ENCODE data around the gene TSPAN15. TPM values are rescaled to one million over a fixed set of nuclear protein-coding genes. Genes with fewer than 3 reads are reported as not detected.

The TSPAN15 gene
- total RNA-seq, 4 donors from 2014 or later, result 97.7 to 152 (median 148) TPM

DNA sequence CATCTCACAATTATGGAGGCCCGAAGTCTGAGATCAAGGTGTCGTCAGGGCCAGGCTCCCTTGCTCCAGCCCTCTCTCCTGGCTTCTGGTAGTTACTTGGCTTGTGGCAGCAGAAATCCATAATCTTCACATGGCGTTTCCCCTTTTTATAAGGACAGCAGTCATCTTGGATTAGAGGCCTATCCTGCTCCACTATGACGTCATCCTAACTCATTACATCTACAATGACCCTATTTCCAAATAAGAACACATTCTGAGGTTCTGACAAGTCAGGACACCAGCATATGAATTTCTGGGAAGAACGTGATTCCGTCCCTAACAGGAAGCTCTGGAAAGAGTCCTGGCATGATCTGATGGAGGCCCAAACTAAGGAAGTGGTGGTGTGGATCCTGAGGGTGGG is 86.2 kb downstream of the TSPAN15 start:
- WGBS, 2 donors (ENCODE audit: low coverage in 1 of 2), result 91 to 92% methylated on average over 3 to 6 of the region's 6 CpGs
- in situ Hi-C loops (cut with MboI; ENCODE audit: low pct_ligation_motif_present in 1 of 4, low pct_unique_long_range_greater_than_20kb in 1 of 4, low sequenced_read_pairs in 3 of 4) (no loop called here), intact Hi-C loops (cut with DNase I; ENCODE audit: low total_unique reads) (no loop called here)
- H3K9me3 ChIP-seq, result peaks cover 0 to 7% of the 10 kb centered on the region in 2 donors
- no peaks in the 10 kb centered on the region for H3K4me1 ChIP-seq
- TF ChIP-seq POLR2AphosphoS5 (IDR thresholded peaks at IDR 0.05), result no peak
- TF ChIP-seq POLR2A (IDR thresholded peaks at IDR 0.05), result no peak
- no peak for TF ChIP-seq EP300 (IDR thresholded peaks at IDR 0.05; ENCODE audit: low read depth)
- H3K4me3 ChIP-seq, result no peak overlapping the region
- H3K27ac ChIP-seq, result no peak overlapping the region
- H3K36me3 ChIP-seq, result no peaks in the 10 kb centered on the region
- H3K27me3 ChIP-seq, result no peaks in the 10 kb centered on the region
- DNase-seq, result no peak

DNA sequence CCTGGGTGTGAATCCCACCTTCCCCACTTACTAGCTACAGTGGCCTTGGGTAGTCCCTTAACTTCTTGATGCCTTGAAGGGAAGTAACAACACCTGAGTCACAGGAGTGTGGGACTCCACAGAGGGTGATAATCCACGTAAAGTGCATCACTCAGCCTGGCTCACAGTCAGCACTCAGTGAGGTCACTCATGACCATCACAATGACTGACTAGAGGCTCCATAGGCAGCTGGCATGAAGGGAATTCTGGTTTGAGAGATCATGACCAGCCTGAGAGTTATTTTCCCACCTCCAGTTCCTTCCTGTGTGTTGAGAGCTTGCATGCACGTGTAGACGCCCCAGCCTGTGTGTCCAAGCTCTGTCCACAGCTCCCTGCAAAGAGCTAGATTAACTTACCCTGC is 87.2 kb downstream of the TSPAN15 start:
- no peak for DNase-seq
- H3K9me3 ChIP-seq, result peaks cover 0 to 7% of the 10 kb centered on the region in 2 donors
- 88% methylated on average over 3 of the region's 3 CpGs; no CpG with 5 or more reads in 1 of the 2 donors for WGBS, 2 donors (ENCODE audit: low coverage in 1 of 2)
- H3K4me1 ChIP-seq, result no peaks in the 10 kb centered on the region
- no peaks in the 10 kb centered on the region for H3K36me3 ChIP-seq
- H3K27me3 ChIP-seq, result no peaks in the 10 kb centered on the region
- H3K4me3 ChIP-seq, result no peak overlapping the region
- no peak overlapping the region for H3K27ac ChIP-seq
- in situ Hi-C loops (cut with MboI; ENCODE audit: low pct_ligation_motif_present in 1 of 4, low pct_unique_long_range_greater_than_20kb in 1 of 4, low sequenced_read_pairs in 3 of 4) (no loop called here), intact Hi-C loops (cut with DNase I; ENCODE audit: low total_unique reads) (no loop called here)
- TF ChIP-seq POLR2AphosphoS5 (IDR thresholded peaks at IDR 0.05) (no peak), EP300 (IDR thresholded peaks at IDR 0.05; ENCODE audit: low read depth) (no peak), POLR2A (IDR thresholded peaks at IDR 0.05) (no peak)
- TF ChIP-seq, protein P1, sequence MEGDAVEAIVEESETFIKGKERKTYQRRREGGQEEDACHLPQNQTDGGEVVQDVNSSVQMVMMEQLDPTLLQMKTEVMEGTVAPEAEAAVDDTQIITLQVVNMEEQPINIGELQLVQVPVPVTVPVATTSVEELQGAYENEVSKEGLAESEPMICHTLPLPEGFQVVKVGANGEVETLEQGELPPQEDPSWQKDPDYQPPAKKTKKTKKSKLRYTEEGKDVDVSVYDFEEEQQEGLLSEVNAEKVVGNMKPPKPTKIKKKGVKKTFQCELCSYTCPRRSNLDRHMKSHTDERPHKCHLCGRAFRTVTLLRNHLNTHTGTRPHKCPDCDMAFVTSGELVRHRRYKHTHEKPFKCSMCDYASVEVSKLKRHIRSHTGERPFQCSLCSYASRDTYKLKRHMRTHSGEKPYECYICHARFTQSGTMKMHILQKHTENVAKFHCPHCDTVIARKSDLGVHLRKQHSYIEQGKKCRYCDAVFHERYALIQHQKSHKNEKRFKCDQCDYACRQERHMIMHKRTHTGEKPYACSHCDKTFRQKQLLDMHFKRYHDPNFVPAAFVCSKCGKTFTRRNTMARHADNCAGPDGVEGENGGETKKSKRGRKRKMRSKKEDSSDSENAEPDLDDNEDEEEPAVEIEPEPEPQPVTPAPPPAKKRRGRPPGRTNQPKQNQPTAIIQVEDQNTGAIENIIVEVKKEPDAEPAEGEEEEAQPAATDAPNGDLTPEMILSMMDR (IDR thresholded peaks at IDR 0.05), result no peak

GRCh38 chr10:69541463-69541862 is 90.2 kb downstream of the TSPAN15 start:
- no peak for TF ChIP-seq EP300 (IDR thresholded peaks at IDR 0.05; ENCODE audit: low read depth)
- TF ChIP-seq, protein P1 (IDR thresholded peaks at IDR 0.05), result no peak
- TF ChIP-seq POLR2AphosphoS5 (IDR thresholded peaks at IDR 0.05), result no peak
- TF ChIP-seq POLR2A (IDR thresholded peaks at IDR 0.05), result no peak
- WGBS, 2 donors (ENCODE audit: low coverage in 1 of 2), result 50% methylated on average over 2 of the region's 2 CpGs; no CpG with 5 or more reads in 1 of the 2 donors
- no peak for DNase-seq
- Histone ChIP-seq H3K27ac (no peak overlapping the region), H3K36me3 (no peaks in the 10 kb centered on the region), H3K9me3 (peaks cover 0 to 7% of the 10 kb centered on the region in 2 donors), H3K27me3 (no peaks in the 10 kb centered on the region), H3K4me3 (no peak overlapping the region), H3K4me1 (no peaks in the 10 kb centered on the region)
- intact Hi-C loops (cut with DNase I; ENCODE audit: low total_unique reads) (no loop called here), in situ Hi-C loops (cut with MboI; ENCODE audit: low pct_ligation_motif_present in 1 of 4, low pct_unique_long_range_greater_than_20kb in 1 of 4, low sequenced_read_pairs in 3 of 4) (no loop called here)

- intact Hi-C loops (cut with DNase I; ENCODE audit: low total_unique reads) (no loop called here), in situ Hi-C loops (cut with MboI; ENCODE audit: low pct_ligation_motif_present in 1 of 4, low pct_unique_long_range_greater_than_20kb in 1 of 4, low sequenced_read_pairs in 3 of 4) (no loop called here)
- no peaks in the 10 kb centered on the region for H3K36me3 ChIP-seq
- DNase-seq, result no peak
- peaks cover 20 to 23% of the 10 kb centered on the region in 2 donors for H3K9me3 ChIP-seq
- TF ChIP-seq POLR2A (IDR thresholded peaks at IDR 0.05) (no peak), EP300 (IDR thresholded peaks at IDR 0.05; ENCODE audit: low read depth) (no peak)
- TF ChIP-seq, protein P1 (IDR thresholded peaks at IDR 0.05), result no peak
- peaks cover 11% of the 10 kb centered on the region for H3K27me3 ChIP-seq
- H3K4me3 ChIP-seq, result no peak overlapping the region
- H3K27ac ChIP-seq, result no peak overlapping the region
- no peaks in the 10 kb centered on the region for H3K4me1 ChIP-seq
Observed at GRCh38 chr10:69549959-69550358, 98.7 kb downstream of the TSPAN15 start.

- H3K4me3 ChIP-seq, result no peak overlapping the region
- H3K36me3 ChIP-seq, result no peaks in the 10 kb centered on the region
- no peak overlapping the region for H3K27ac ChIP-seq
- H3K27me3 ChIP-seq, result peaks cover 17% of the 10 kb centered on the region
- WGBS, 2 donors (ENCODE audit: low coverage in 1 of 2), result 20% methylated on average over 1 of the region's 1 CpG; no CpG with 5 or more reads in 1 of the 2 donors
- in situ Hi-C loops (cut with MboI; ENCODE audit: low pct_ligation_motif_present in 1 of 4, low pct_unique_long_range_greater_than_20kb in 1 of 4, low sequenced_read_pairs in 3 of 4) (no loop called here), intact Hi-C loops (cut with DNase I; ENCODE audit: low total_unique reads) (no loop called here)
- TF ChIP-seq POLR2AphosphoS5 (IDR thresholded peaks at IDR 0.05) (no peak), POLR2A (IDR thresholded peaks at IDR 0.05) (no peak), EP300 (IDR thresholded peaks at IDR 0.05; ENCODE audit: low read depth) (no peak)
- TF ChIP-seq, protein P1 (IDR thresholded peaks at IDR 0.05), result no peak
- peaks cover 20 to 23% of the 10 kb centered on the region in 2 donors for H3K9me3 ChIP-seq
- no peak for DNase-seq
- H3K4me1 ChIP-seq, result no peaks in the 10 kb centered on the region
Observed at GRCh38 chr10:69552268-69552667, 101.0 kb downstream of the TSPAN15 start.
